Epithelial cell of prostate (primary cell): ENCODE results near the gene SCAPER.
A peak's percentile ranks its signal among the peaks of the same experiment; 100 is the strongest.
"Not testable (repeated sequence)": the region's sequence is repeated elsewhere in the genome, so short reads cannot be mapped to it uniquely, and the experiment has no call there.

ENCODE experiments used
- DNase-seq: peaks from one replicate; pipeline ENCODE4 v3.0.0-alpha.2; 2011; ENCODE audit warnings: low read depth, low spot score
- H3K27ac ChIP-seq: fragments of 450-650 bp; 2 replicates; pipeline ENCODE4 v1.5.1; 2017; ENCODE audit warnings: mild to moderate bottlenecking

SCAPER gene

DNA sequence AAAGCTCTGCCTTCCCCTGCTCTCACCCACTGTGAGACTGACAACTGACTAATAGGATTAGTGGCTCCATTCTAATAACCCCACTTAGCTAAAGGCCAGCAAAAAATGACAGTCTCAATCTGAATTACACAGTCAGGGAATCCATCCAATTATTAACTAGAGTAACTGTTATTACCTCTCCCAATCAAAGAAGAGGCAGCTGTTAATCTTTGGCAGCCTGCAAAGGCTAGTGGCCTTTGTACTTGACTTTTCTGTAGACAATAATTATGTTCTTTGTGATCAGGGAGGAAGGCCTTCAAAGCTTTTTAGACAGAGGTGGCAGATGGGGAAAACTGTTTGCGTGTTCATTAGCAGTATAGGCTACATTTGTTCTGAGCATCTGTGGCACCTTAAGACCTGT, 390.9 kb downstream of the SCAPER start:
- no peak for DNase-seq

DNA sequence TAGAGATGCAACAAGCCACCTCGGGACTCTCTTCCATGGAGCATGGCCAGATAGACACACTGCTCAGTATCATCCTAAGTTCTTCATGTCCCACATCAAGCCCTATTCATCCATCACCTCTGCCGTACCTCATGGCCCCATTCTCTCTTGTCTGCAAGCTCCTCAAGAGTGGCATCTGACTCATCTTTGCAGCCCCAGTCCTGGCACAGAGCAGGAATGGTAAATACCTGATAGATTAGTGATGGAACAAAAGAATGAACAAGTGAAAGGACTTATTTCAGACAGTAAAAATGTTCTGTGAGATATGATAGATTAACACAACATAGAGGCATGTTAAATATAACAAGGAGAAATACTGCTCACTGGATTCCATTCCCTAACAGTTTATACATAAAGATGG, 392.2 kb downstream of the SCAPER start:
- no peak overlapping the region for H3K27ac ChIP-seq
- DNase-seq, result no peak

More for the DNA sequence above, 390.9 kb downstream of the SCAPER start:
- no peak overlapping the region for H3K27ac ChIP-seq

DNA sequence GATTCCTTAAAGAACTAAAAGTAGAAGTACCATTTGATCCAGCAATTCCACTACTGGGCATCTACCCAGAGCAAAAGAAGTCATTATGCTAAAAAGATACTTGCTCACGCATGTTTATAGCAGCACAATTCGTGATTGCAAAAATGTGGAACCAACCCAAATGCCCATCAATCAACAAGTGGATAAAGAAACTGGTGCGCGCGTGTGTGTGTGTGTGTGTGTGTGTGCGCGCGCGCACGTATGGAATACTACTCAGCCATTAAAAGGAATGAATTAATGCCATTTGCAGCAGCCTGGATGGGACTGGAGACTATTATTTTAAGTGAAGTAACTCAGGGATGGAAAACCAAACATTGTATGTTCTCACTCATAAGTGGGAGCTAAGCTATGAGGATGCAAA, 394.5 kb downstream of the SCAPER start:
- H3K27ac ChIP-seq, DNase-seq: not testable (repeated sequence)

DNA sequence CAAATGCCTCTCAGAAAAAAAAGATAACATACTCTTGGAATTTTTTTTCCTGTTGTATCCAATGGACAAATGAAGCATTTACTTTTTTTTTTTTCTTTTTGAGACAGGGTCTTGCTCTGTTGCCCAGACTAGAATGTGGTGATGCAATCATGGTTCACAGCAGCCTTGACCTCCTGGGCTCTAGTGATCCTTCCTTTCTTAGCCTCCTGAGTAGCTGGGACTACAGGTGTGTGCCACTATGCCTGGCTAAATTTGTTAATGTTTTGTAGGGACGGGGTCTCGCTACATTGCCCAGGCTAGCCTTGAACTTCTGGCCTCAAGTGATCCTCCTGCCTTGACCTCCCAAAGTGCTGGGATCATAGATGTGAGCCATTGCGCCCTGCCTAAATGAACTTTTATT, 401.3 kb downstream of the SCAPER start:
- H3K27ac ChIP-seq, result no peak overlapping the region
- no peak for DNase-seq

DNA sequence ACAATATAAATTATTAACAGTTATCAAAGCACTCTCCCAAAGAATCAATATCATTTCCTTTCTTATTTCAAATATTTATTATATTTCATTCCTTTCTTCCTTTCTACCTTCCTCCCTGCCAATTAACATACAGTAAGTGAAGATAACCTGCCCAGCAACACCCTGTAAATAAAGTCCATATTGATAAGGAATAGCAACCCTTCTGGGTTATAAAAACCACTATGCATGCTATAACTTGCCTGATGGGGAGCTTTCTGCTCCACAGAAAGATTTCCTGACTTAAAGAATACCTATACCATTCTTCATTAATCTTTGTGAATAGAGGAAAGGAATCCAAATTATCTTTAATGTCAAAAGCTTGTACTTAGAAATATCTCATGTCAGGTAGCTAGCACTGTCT, 402.0 kb downstream of the SCAPER start:
- no peak overlapping the region for H3K27ac ChIP-seq
- DNase-seq, result peak; percentile 12

DNA sequence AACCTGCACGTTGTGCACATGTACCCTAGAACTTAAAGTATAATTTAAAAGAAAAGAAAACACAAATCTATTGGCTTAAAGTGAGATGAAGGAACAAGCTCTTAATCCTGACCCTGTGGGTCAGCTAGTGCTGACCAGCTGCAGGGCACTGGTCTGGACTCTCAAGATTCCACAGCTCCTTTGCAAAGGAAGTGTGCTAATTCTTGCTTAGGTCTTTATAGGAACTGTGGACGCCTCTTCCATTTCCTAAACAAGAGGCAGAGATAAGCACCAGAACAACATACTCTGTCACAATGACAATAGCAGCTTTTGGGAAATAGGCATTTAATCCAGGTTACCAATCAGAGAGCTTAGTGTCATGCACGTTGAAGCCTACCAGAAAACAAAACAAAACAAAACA, 402.5 kb downstream of the SCAPER start:
- no peak for DNase-seq

DNA sequence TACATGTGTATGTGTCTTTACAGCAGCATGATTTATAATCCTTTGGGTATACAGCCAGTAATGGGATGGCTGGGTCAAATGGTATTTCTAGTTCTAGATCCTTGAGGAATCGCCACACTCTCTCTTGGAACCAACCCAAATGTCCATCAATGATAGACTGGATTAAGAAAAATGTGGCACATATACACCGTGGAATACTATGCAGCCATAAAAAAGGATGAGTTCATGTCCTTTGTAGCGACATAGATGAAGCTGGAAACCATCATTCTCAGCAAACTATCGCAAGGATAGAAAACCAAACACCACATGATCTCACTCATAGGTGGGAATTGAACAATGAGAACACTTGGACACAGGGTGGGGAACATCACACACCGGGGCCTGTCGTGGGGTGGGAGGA, 403.0 kb downstream of the SCAPER start:
- not testable (repeated sequence) for H3K27ac ChIP-seq, DNase-seq

More for the DNA sequence above, 402.5 kb downstream of the SCAPER start:
- H3K27ac ChIP-seq, result no peak overlapping the region

DNA sequence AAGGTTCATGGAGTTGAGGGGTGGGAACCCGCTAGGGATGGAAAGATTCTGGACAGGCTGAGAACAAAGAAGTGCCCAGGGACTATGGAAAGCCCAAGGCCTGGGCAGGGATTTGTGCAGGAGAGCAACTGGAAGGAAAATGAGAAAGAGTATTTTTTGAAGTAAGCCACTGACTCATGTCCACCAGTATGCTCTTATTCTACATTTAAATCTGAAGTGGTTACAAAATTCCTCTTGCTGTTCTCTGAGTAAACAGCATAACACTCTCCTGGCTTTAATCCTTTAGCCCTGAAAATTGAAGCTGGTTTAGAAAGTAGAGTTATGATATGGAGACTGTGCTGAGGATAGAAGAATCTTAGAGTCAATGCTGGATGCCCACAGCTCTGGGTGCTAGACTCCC, 403.4 kb downstream of the SCAPER start:
- no peak for DNase-seq
- H3K27ac ChIP-seq, result no peak overlapping the region

DNA sequence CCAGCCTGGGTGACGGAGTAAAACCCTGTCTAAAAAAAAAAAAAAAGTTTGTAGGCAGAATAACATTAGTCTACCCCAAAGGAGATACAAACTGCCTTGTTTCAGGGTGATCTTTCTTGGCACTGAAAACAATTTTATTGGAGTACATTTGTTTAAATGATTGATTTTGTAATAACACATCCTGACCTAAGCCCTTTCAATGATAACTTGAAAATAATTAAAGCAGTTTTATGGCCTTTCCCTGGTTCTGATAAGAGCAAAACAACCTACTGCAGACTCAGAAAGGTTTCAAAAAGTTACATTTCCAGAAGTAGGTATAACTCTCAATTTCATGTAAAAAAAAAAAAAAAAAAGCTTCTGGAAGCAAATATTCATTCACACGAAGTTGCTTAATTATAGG, 404.1 kb downstream of the SCAPER start:
- DNase-seq, result no peak
- H3K27ac ChIP-seq, result no peak overlapping the region

DNA sequence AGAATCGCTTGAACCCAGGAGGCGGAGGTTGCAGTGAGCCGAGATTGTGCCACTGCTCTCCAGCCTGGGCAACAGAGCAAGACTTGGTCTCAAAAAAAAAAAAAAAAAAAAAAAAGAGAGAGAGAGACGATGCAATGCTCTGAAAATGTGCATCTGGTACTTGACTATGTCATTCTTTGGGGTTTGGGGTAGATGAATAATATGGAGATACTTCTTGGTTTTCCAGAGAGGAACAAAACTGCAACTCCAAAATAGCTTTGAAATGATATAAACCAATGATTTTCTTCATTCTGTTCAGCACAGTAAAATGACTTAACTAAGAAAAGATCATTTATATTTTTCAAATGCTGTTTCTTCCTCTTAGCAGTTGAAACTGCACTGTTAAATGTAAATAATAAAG, 409.7 kb downstream of the SCAPER start:
- no peak for DNase-seq

DNA sequence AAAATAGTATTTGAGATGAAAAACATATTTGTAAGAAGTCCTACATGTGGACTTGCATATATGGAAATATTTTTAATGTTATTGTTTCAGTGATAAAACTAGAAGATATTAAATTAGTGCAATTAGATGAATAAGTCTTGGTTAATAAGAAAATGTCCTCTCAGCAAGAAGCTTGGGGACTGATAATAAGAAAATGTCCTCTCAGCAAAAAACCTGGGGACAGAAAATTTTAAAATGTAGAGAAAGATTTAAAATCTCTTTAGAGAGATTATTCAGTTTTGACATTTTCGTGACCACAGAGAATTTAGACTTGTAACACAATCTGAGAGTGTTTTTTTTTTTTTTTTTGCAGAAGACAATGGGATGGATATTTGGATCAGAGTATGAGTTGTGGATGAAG, 412.6 kb downstream of the SCAPER start:
- H3K27ac ChIP-seq, result no peak overlapping the region
- no peak for DNase-seq

More for the DNA sequence above, 409.7 kb downstream of the SCAPER start:
- no peak overlapping the region for H3K27ac ChIP-seq

DNA sequence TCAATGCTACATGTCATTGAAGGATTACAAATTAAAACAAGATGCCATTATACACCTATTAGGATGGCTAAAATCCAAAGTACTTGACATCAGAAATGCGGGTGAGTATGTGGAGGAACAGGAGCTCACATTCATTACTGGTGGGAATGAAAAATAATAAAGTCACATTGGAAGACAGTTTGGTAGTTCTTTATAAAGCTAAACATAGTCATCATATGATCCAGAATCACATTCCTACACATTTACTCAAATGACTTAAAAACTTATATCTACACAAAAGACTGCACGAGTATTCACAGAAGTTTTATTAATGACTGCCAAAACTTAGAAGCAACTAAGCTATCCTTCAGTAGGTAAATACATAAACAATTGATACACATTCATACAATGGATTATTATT, 421.4 kb downstream of the SCAPER start:
- no peak for DNase-seq
- no peak overlapping the region for H3K27ac ChIP-seq

DNA sequence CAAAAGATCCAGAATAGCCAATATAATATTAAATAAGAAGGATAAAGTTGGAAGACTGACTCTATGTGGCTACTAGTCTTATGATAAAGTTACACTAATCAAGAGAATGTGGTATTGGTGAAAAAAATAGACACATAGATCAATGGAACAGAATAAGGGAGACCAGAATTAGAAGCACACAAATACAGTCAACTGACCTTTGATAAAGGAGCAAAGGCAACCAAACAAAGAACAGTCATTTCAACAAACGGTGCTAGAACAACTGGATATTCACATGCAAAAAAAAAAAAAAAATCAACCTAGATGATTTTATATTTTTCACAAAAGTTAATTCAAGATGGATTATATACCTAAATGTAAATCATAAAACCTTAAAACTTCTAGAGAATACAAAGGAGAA, 422.1 kb downstream of the SCAPER start:
- no peak overlapping the region for H3K27ac ChIP-seq
- no peak for DNase-seq

DNA sequence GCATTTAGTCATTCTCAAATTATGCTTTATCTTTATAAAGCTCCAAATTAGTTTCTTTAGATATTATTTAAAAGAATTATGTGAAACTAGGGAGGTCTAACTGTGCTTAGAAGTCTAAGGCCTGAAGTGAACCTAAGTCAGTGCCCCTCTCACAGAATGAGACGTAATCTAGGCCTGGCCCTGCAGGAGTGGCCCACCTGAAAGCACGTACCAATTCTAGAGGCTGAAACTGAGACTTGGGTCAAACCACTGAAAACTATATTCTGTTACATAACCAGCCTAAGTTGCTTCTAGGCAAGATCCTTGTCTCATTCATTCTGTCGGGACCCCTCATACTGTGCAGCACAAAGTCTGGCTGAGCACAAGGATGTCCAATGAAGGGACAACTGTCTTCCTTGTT, 424.9 kb downstream of the SCAPER start:
- DNase-seq, result no peak
- no peak overlapping the region for H3K27ac ChIP-seq

DNA sequence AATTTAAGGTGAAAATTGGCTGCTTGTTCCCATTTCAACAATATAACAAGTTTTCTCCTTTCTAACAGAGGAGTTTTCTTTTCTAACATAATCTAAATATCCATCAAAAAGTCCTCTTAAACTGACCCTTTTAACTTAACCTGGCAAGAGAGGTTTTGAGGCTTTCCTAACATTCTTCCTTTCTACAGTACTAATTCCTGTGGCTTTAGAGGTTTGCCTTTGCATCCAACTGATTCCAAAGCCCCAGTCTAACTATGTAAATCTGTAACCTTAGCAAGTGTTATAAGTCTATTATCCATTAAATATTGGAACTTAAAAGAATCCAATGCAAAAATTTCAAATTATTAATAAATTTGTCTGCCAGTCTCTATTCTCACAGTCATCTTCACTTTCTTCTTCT, 434.4 kb downstream of the SCAPER start:
- DNase-seq, result no peak
- no peak overlapping the region for H3K27ac ChIP-seq

DNA sequence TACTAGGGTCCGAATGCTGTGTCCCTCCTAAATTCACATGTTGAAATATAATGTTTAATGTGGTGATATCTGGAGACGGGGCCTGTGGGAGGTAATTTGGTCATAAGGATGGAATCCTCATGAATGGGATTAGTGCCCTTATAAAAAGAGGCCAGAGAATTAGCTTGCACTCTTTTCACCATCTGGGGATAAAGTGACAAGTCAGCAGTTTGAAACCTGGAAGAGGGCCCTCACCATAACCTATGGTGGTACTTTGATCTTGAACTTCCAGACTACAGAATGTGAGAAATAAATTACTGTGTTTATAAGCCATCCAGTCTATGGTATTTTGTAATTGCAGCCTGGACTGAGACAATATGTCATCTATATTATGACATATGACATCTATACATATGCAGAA, 436.4 kb downstream of the SCAPER start:
- H3K27ac ChIP-seq, result no peak overlapping the region
- no peak for DNase-seq

DNA sequence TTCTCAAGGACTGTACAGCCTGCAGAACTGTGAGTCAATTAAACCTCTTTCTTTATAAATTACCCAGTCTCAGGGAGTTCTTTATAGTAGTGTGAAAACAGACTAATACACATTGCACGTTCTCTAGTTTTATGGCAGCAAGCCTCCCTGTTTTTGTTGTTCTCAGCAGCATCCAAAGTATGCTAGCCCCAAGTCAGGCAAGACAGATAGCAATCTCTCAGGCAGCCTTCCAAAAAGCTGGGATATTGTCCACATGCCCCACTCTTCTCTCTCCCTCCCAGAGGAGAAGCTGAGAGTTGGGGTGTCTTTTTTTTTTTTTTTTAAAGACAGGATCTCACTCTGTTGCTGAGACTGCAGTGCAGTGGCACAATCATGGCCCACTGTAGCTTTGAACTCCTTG, 438.0 kb downstream of the SCAPER start:
- no peak overlapping the region for H3K27ac ChIP-seq
- no peak for DNase-seq

DNA sequence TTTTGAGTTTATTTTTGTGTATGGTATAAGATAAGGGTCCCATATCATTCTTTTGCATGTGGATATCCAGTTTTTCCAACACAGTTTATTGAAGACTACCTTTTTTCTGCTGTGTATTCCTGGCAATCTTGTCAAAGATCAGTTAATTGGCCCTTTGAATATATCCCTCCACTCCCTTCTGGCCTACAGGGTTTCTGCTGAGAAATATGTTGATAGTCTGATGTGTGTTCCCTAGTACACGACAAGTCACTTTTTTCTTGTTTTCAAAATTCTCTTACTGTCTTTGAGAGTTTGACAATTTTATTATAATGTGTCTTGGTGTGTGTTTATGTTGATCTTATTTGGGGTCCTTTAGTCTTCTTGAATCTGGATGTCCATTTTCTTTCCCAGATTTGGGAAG, 439.4 kb downstream of the SCAPER start:
- DNase-seq, result no peak
- no peak overlapping the region for H3K27ac ChIP-seq

DNA sequence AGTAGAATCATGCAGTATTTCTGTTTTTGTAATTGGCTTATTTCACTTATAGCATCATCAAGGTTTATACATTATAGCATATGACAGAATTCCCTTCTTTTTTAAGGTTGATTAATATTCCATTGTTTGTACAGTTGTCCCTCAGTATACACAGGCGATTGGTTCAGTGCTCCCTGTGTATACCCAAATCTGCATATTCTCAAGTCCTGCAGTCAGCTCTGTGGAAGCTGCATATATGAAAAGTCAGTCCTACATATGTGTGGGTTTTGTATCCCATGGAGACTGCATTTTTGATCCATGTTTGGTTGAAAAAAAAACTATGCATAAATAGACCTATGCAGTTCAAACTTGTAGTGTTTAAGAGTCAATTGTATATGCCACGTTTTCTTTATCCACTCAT, 440.9 kb downstream of the SCAPER start:
- DNase-seq, result no peak
- no peak overlapping the region for H3K27ac ChIP-seq

DNA sequence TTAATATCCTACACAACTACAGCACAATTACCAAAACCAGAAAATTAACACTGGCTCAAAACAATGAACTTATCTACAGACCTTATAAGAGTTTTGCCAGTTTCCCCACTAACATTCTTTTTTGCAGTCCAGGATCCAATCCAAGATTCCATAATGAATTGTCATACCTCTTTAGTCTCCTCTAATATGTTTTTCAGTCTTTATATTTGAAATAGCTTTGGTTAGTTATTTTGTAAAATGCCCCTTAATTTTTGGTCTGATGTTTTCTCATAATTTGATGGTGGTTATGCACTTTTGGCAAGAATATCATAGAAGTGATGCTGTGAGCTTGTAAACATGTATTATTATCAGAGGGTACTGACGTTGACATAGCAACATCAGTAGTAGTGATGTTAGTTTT, 444.3 kb downstream of the SCAPER start:
- no peak for DNase-seq
- H3K27ac ChIP-seq, result no peak overlapping the region

DNA sequence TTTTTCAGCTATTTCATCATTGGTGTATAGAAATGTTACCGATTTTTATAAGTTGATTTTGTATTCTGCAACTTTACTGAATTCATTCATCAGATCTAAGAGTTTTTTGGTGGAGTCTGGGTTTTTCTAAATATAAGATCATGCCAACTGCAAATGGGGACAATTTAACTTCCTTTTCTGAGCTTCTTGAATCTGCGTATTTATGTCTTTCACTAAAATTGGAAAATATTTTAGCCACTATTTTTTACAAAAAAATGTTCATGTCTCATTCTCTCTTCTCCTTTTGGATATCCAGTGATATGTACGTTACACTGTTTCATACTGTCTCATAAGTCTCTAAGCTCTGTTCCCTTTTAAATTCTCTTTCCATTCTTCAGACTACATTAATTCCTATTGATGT, 444.8 kb downstream of the SCAPER start:
- H3K27ac ChIP-seq, result no peak overlapping the region
- DNase-seq, result no peak

DNA sequence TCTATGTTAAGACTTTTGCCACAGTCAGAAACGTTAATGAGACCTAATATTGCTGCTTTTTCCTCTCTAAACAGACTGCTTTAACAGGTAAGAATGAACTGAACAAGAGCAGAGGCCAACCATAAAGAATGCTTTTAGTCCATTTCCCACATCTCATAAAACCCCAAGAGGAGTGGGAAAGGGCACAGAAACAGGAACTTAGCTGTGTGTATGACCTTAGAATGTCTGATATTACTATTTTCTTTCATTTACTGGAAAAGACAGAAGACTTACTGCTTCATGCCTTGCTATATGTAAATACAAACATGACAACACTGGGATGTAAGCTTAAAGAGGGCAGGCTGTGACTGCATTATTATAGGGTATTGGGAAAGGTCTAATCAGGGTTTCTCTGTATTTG, 453.6 kb downstream of the SCAPER start:
- no peak overlapping the region for H3K27ac ChIP-seq
- DNase-seq, result no peak

DNA sequence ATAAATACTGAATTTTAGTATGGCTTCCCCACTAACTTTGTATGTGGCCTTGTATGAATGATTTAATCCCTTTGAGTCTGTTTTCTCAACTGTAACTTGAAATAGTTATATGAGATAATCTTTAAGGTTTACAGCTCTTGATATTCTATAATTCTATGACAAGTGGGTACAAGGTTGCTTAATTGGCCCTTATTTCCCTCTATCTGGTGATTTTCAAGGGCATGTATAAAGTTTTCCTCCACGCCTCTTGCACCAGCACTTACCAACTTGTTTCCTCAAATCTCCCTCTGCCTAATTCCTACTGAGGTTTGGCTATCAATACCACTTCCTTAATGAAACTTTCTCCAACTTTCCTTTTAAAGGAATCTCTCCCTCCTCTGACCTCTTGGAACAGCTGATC, 455.7 kb downstream of the SCAPER start:
- no peak for DNase-seq
- no peak overlapping the region for H3K27ac ChIP-seq
